NCI-H526 (cell line): Measurements from ENCODE around the gene TMCC3.
"Not testable (repeated sequence)": the region's sequence is repeated elsewhere in the genome, so short reads cannot be mapped to it uniquely, and the experiment has no call there.

Experiments
- DNase-seq, 2 experiments: peaks; one replicate each; lab custom pipeline; 2025; lab: John Stamatoyannopoulos, UW

TMCC3 gene, protein sequence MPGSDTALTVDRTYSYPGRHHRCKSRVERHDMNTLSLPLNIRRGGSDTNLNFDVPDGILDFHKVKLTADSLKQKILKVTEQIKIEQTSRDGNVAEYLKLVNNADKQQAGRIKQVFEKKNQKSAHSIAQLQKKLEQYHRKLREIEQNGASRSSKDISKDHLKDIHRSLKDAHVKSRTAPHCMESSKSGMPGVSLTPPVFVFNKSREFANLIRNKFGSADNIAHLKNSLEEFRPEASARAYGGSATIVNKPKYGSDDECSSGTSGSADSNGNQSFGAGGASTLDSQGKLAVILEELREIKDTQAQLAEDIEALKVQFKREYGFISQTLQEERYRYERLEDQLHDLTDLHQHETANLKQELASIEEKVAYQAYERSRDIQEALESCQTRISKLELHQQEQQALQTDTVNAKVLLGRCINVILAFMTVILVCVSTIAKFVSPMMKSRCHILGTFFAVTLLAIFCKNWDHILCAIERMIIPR

DNA sequence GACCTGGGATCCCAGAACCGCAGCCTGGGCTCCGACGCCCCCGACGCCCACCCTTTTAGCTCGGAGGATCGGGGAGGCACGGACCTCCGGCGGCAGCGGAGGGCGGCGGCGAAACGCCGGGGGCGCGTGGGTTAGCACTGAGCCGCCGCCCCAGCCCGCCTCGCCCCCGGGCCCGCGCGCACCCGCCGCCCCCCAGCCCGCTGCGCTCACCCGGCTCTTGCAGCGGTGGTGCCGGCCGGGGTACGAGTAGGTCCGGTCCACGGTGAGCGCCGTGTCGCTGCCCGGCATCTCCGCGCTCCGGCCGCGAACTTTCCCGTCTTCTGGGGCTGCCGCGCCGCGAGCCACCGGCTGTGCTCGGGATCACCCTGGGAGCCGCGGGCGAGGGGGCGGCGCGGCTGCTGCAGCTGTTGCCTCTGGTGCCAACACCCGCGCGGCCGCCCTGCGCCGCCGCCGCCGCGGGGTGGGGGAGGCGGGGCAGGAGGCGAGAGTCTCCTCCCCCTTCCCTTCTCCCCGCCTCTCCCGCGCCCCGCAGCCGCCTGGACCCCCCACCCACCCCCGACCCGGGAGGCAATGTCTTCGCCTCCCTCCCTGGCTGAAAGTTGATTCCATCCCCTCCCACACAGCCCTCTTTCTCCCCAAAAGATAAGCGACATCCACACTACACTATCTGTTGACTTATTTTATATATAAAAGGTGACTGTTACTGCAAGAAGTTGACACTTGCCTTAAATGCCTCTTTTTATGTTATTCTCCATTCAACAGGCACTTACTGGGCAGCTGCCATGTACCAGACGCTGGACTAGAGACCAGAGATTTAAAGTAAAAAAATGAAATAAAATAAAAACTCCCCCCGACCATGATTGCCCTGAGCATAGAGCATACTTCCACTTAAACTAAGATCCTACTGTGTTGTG lies at the start of gene TMCC3:
TSS of gene TMCC3 (minus strand) at position 415 of the 914 bp plus-strand sequence. CDS start at position 288, 127 bp downstream.
- DNase-seq, result peak in 1 of 2 experiments; percentile 71

- DNase-seq, result peak in 1 of 2 experiments; percentile 6
These were observed 49.4 kb upstream of the TMCC3 start for GRCh38 chr12:94699801-94700200.

- DNase-seq, result no peak
These were observed 48.2 kb upstream of the TMCC3 start for GRCh38 chr12:94698578-94698977.

DNA sequence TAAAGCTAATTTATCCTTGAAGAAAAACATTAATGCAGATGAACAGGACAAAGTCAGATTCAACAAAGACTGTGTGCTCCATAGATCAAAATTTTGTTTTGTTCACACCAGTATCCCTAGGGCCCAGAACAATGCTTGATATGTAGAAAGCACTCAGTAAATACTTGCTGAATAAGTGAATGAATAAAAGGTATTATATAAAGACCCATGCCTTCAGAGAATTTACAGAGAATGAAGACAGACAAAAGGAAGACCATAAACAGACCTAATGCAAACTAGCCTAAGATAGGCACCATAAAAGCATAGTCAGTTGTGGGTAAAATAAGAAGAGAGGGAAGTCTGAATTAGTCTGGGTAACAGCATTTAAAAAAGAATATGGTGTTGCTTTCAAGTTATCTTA lies 47.3 kb upstream of the TMCC3 start:
- no peak for DNase-seq

DNA sequence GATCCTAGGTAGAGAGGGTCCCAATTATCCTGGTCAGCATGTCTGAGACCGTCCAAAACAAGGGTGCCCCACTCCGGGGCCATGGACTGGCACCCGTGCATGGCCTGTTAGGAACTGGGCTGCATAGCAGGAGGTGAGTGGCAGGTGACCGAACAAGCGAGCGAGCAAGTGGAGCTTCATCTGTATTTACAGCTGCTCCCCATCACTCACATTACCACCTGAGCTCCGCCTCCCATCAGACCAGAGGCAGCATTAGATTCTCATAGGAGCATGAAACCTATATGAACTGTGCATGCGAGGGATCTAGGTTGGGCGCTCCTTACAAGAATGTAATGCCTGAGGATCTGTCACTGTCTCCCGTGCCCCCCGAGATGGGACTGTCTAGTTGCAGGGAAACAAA lies 44.4 kb upstream of the TMCC3 start:
- DNase-seq, result no peak

DNA sequence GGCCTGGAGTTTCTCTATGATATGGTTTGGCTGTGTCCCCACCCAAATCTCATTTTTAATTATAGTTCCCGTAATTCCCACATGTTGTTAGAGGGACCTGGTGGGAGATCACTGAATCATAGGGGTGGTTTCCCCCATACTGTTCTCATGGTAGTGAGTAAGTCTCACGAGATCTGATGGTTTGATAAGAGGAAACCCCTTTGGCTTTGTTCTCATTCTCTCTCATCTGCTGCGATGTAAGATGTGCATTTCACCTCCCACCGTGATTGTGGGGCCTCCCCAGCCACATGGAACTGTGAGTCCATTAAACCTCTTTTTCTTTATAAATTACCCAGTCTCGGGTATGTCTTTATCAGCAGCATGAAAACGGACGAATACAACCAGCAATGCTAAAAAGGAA lies 42.5 kb upstream of the TMCC3 start:
- not testable (repeated sequence) for DNase-seq

DNA sequence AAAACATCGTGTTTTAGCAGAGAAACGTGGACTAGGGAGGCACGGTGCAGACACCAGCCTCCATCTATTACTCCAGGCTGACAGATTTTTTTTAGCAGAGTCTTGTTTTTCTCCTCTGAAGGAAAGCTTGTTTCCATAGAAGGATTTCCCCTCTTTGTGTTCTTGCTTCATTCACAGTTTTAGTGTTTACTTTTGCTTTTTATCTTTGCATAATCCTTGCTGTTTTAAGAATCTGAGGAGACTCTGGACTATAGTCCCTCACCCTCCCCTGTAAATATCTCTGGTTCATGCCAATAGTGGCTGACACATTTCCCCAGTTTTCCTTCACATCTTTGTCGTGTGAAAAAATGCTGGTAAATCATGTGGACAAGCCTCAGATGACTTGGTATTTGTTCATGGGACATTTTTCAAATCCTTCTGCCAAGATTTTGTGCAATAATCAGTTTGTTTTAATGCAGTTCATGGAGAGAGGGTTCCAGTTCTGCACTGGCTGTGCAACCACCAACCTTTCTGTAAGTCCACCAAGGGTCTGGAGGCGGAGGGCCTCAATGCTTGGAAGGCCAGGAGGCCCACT lies 39.9 kb upstream of the TMCC3 start:
- DNase-seq, result no peak

GRCh38 chr12:94689646-94690036 lies 39.3 kb upstream of the TMCC3 start:
- no peak for DNase-seq

DNA sequence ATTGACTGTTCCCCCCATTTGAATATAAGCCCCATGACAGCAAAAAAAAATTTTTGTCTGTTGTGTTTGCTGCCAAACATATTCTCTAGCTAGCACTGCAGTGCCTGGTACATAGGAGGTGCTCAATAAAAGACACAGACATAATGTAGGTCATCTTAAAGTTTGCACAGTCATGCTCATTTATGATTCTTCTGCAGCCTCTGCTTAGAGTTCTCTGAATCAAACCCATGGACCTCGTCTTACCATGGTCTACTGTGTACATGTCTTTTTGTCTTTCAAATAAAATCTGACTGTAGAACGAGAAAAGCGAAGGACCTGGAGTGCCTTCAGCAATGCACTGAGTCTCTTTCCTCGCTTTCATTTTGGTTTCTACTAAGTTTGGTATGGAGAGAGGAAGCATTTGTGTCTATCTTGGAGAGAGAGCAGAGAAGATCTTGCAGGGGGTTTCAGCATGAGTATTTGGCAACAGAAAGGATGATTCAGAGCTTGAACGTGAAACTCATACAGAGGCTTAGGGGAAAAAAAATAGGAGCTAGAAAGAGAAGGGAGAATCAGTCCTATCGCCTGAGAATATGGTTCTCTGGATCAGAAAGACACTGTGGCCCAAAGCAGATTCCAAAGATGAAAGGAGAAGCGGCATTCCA lies 38.8 kb upstream of the TMCC3 start:
- DNase-seq, result no peak

DNA sequence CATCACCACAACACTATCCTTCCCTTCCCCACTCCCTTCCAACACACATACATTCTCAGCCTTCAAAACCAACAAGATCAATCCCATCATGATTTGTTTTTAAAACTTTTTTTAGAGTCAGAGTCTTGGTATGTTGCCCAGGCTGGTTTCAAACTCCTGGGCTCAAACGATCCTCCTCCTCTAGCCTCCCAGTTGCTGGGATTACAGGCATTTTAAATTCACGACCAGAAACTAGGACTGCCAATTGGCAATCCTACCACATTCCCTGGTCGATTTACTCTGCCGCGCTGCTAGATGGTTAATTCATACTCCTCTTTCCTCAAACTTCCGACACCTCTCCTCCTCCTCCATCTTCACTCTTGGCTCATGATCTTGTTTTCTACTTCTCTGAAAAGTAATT lies 37.5 kb upstream of the TMCC3 start:
- no peak for DNase-seq

DNA sequence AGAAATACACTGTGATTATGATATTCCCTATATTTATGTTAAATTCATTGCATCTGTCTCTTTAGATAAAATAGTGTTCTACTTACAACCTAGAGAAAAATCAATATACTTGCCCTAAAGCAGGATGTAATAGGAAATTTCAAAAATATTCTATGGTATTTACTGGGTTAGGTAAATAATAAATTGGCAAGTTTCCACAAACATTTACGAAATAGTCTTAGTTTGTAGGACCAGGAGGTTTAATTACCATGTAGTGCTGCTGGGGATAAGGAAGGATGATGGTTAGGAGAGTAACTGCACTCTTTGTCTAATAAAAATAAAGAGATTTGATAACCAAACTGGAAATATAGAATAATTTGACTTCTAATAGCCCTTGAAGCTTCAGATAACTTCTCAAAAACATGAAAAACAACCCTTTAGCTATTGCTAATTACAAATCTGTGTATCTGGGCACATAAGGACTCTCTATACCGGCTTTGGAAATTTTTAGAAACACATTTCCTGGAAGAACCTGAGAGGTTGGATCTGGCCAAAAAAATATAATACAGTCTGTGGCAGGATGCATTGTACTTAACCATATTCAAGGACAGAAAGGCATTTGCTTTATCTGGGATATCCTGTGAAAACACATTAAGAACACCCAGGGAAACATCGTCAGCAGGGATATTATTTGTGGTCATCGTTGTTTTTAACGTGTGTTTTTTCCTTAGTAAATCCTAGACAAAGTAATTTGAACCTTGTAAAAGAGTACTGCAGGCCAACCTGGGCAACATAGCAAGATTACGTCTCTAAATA lies 36.7 kb upstream of the TMCC3 start:
- no peak for DNase-seq

DNA sequence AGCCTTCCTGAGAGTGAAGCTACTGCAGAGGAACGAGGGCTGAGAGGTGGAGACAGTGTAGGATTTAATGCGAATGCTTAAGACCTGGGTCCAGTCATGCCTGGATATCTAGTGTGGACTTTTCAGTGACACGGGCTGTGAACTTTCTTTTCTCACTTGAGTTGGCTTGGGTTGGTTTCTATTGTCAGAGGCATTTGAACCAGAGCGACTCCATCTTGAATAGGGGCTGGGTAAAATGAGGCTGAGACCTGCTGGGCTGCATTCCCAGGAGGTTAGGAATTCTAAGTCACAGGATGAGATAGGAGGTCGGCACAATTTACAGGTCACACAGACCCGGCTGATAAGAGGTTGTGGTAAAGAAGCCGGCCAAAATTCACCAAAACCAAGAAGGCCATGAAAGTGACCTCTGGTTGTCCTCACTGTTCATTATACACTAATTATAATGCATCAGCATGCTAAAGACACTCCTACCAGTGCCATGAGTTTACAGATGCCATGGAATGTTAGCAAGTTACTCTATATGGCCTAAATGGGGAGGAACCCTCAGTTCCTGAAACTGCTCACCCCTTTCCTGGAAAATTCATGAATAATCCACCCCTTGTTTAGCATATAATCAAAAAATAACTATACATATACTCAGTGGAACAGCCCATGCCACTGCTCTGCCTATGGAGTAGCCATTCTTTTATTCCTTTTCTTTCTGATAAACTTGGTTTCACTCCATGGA lies 34.2 kb upstream of the TMCC3 start:
- DNase-seq, result no peak

GRCh38 chr12:94679554-94680195 lies 29.3 kb upstream of the TMCC3 start:
- no peak for DNase-seq

- DNase-seq, result no peak
These were observed 28.5 kb upstream of the TMCC3 start for GRCh38 chr12:94678849-94679248.

DNA sequence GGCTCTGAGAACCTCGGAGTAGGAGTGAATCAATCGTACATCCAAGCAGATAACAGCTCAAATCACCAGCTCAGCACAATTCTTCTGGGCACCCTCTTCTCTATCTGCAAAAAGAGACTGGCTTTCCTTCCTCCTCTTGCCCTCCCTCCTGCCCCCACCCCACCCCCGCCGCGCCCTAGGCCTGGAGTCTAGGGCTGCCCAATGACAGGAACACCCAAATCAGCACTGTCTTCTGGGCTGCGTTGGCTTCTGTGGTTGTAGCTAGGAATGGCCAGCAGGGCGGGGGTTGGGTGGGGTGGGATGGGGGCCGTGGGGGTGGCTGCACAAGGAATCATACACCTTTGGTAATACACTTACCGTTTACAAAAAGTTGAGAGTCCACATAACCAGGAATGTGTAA lies 28.0 kb upstream of the TMCC3 start:
- no peak for DNase-seq

DNA sequence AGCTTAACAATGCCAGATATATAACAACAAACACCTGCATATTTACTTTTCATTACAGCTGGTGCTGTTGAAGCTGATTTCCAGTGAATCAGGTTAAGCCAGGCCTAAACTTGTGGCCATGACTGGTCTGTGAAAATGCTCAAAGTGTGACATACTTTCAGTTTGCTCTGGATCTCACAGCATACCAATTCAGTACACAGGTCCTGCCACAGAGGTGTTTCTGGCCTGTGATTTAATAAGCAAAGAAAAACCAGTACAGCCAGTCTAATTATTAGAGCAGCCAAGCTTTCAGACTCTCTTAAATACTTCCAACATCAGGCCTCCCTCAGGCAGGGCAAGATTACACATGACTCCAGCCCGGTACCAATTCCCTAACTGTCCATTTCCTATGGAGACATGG lies 27.4 kb upstream of the TMCC3 start:
- no peak for DNase-seq

DNA sequence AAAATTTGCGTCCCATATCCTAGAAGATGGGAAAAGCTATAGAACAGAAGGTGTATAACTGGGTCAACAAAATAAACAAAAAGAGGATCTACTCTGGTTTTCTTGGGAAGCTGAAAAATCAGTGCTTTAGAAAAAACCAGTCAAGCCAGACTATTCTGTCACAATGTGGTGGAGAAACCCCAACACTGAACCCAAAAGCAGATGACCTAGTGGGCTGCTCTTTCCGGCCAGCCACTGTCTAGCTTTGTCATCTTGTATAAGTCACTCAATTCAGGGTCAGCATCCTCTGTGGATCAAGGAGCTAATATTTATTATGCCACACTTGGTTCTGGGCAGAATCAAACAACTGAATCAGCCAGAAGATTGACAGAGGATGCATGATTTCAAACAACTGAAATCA lies 26.6 kb upstream of the TMCC3 start:
- no peak for DNase-seq

DNA sequence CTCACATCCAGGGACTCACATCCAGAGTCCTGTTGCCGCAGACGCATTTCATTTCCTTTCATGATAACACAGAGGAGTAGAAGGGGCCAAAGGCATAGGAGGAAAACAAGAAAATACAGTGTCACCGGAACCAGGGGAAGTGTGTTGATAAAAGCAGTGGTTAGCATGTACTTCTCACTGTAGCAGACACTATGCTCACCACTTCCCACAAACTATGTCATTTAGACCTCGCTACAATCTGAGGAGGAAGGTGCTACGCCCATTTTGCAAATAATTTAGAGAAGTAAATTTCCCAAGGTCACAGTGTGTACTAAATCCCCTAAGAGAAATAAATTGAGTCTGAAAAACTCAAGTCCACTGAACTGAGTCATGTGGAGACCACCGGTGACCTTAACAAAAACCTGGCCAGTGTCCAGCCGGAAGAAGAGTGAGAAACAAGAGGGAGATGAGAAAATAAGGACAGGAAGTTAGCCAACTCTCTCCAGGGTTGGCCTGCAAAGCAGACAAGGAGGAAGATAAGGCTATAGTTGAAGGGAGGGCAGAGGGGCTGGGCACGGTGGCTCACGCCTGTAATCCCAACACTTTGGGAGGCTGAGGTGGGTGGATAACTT lies 25.8 kb upstream of the TMCC3 start:
- DNase-seq, result no peak

GRCh38 chr12:94674835-94675234 lies 24.5 kb upstream of the TMCC3 start:
- DNase-seq, result no peak

GRCh38 chr12:94674051-94674451 lies 23.7 kb upstream of the TMCC3 start:
- DNase-seq, result no peak
